ENCODE results near the gene FGGY. TPM values are rescaled to one million over a fixed set of nuclear protein-coding genes. Genes with fewer than 3 reads are reported as not detected.

FGGY gene
- total and polyA plus RNA-seq, 2 donors (not counting 1 experiment from before 2014, with no cell fraction given) = 6.1 to 38.5 TPM

GRCh38 chr1:59670662-59671061 lies 373.8 kb downstream of the FGGY start:
- ChIA-PET CTCF (interaction anchor here (1.3 kb wide), 1 partner anchor 28 kb away, joined by 3 read pairs; no protein-coding TSS in a partner anchor), POLR2A (no interaction called here)
- no peak overlapping the region for H2AFZ ChIP-seq (ENCODE audit: insufficient read depth, low read depth, low read length, poor library complexity, severe bottlenecking)
- H3K79me2 ChIP-seq (ENCODE audit: control insufficient read depth, insufficient read depth, low read length) = no peaks in the 10 kb centered on the region
- Mint-ChIP-seq H3K9me3 (ENCODE audit: insufficient read depth) (no peaks in the 10 kb centered on the region), H3K4me1 (peaks cover 4% of the 10 kb centered on the region), H3K27me3 (no peaks in the 10 kb centered on the region), H3K27ac (no peak overlapping the region), H3K4me3 (no peak overlapping the region)
- TF ChIP-seq EZH2 (IDR thresholded peaks at IDR 0.05; ENCODE audit: borderline replicate concordance, insufficient read depth, low read depth, low read length, poor library complexity, severe bottlenecking) = no peak
- no peak for TF ChIP-seq CTCF (IDR thresholded peaks at IDR 0.05)
- DNase-seq (no peak), ATAC-seq (ENCODE audit: low read depth) (no peak)
- no peaks in the 10 kb centered on the region for H3K9me3 ChIP-seq (ENCODE audit: control extremely low read depth in 1 of 3, control insufficient read depth in 2 of 3, insufficient read depth in 1 of 3, low read length in 2 of 3)
- H3K27me3 ChIP-seq (replicated peaks in 1 of 4; ENCODE audit: control extremely low read depth in 1 of 4, control insufficient read depth in 3 of 4, insufficient read depth in 4 of 4, low read length in 3 of 4) = no peaks in the 10 kb centered on the region
- no peaks in the 10 kb centered on the region for H4K20me1 ChIP-seq (ENCODE audit: control insufficient read depth, insufficient read depth, low read length, poor library complexity, severe bottlenecking)
- no peak overlapping the region for H3K4me2 ChIP-seq (replicated peaks; ENCODE audit: low read depth, low read length, poor library complexity, severe bottlenecking)
- H3K9ac ChIP-seq (ENCODE audit: low read length) = no peak overlapping the region
- peaks cover 0 to 5% of the 10 kb centered on the region in 2 experiments for H3K36me3 ChIP-seq (replicated peaks in 1 of 2; ENCODE audit: control extremely low read depth in 1 of 2, control insufficient read depth in 1 of 2, extremely low read depth in 1 of 2, insufficient read depth in 2 of 2, low read length in 1 of 2)
- intact Hi-C loops (cut with micrococcal nuclease) = no loop called here
- no peak overlapping the region for H3K4me3 ChIP-seq (ENCODE audit: control extremely low read depth in 1 of 5, extremely low read depth in 1 of 5, insufficient read depth in 1 of 5, low read depth in 2 of 5, low read length in 4 of 5)
- H3K4me1 ChIP-seq (ENCODE audit: control insufficient read depth in 2 of 2, insufficient read depth in 2 of 2, low read length in 2 of 2) = no peaks in the 10 kb centered on the region
- 71% methylated on average over 1 of the region's 1 CpG for WGBS (ENCODE audit: insufficient coverage)
- no peak overlapping the region for H3K27ac ChIP-seq (ENCODE audit: low read length in 2 of 2)

GRCh38 chr1:59671066-59671952 lies 374.4 kb downstream of the FGGY start:
- ChIA-PET POLR2A (no interaction called here), CTCF (interaction anchor here (1.3 kb wide), 1 partner anchor 27 kb away, joined by 3 read pairs; no protein-coding TSS in a partner anchor)
- Mint-ChIP-seq H3K4me1 (peaks cover 4% of the 10 kb centered on the region), H3K27me3 (no peaks in the 10 kb centered on the region), H3K4me3 (no peak overlapping the region), H3K27ac (no peak overlapping the region), H3K9me3 (ENCODE audit: insufficient read depth) (no peaks in the 10 kb centered on the region)
- Histone ChIP-seq H3K79me2 (ENCODE audit: control insufficient read depth, insufficient read depth, low read length) (no peaks in the 10 kb centered on the region), H3K36me3 (replicated peaks in 1 of 2; ENCODE audit: control extremely low read depth in 1 of 2, control insufficient read depth in 1 of 2, extremely low read depth in 1 of 2, insufficient read depth in 2 of 2, low read length in 1 of 2) (peaks cover 0 to 5% of the 10 kb centered on the region in 2 experiments), H2AFZ (ENCODE audit: insufficient read depth, low read depth, low read length, poor library complexity, severe bottlenecking) (no peak overlapping the region), H3K9ac (ENCODE audit: low read length) (no peak overlapping the region), H3K4me1 (ENCODE audit: control insufficient read depth in 2 of 2, insufficient read depth in 2 of 2, low read length in 2 of 2) (no peaks in the 10 kb centered on the region), H3K27ac (ENCODE audit: low read length in 2 of 2) (no peak overlapping the region), H3K9me3 (ENCODE audit: control extremely low read depth in 1 of 3, control insufficient read depth in 2 of 3, insufficient read depth in 1 of 3, low read length in 2 of 3) (no peaks in the 10 kb centered on the region), H3K4me3 (ENCODE audit: control extremely low read depth in 1 of 5, extremely low read depth in 1 of 5, insufficient read depth in 1 of 5, low read depth in 2 of 5, low read length in 4 of 5) (no peak overlapping the region), H4K20me1 (ENCODE audit: control insufficient read depth, insufficient read depth, low read length, poor library complexity, severe bottlenecking) (no peaks in the 10 kb centered on the region), H3K4me2 (replicated peaks; ENCODE audit: low read depth, low read length, poor library complexity, severe bottlenecking) (no peak overlapping the region), H3K27me3 (replicated peaks in 1 of 4; ENCODE audit: control extremely low read depth in 1 of 4, control insufficient read depth in 3 of 4, insufficient read depth in 4 of 4, low read length in 3 of 4) (no peaks in the 10 kb centered on the region)
- ATAC-seq (ENCODE audit: low read depth) = no peak
- intact Hi-C loops (cut with micrococcal nuclease) = no loop called here
- TF ChIP-seq CTCF (IDR thresholded peaks at IDR 0.05) = no peak
- TF ChIP-seq EZH2 (IDR thresholded peaks at IDR 0.05; ENCODE audit: borderline replicate concordance, insufficient read depth, low read depth, low read length, poor library complexity, severe bottlenecking) = no peak
- DNase-seq = no peak
- WGBS (ENCODE audit: insufficient coverage) = 94% methylated on average over 5 of the region's 5 CpGs
